Caco-2 (cell line): ENCODE data around the gene KCNIP2. TPM values are rescaled to one million over a fixed set of nuclear protein-coding genes. Genes with fewer than 3 reads are reported as not detected.

Experiments used
- BruUV-seq: library from RNA; stranded (reverse); fragments of 400-500 nt; replicated peaks from 2 replicates; lab custom pipeline; 2021; lab: Mats Ljungman, UMichigan
- CTCF ChIA-PET: fragments of 300-600 bp; sonication (Branson Sonifier 250); formaldehyde crosslinking; loops from one replicate; lab custom pipeline; 2022; ENCODE audit warnings: antibody characterized with exemption; lab: Charles Lee
- POLR2A ChIA-PET: fragments of 300-600 bp; sonication (Branson Sonifier 250); formaldehyde crosslinking; loops from one replicate; lab custom pipeline; 2022; ENCODE audit warnings: antibody characterized with exemption; lab: Charles Lee
- DNase-seq, 2 experiments: peaks; one replicate each; pipeline versions ENCODE4 v3.0.0 to v3.0.0-alpha.2; 2020 to 2022
- H3K27me3 ChIP-seq: replicated peaks from 2 replicates; pipeline ENCODE4 v1.6.0; 2011; ENCODE audit warnings: low read length; ENCODE audit not compliant: control insufficient read depth, insufficient read depth
- H3K36me3 ChIP-seq: 2 replicates; pipeline ENCODE4 v1.5.1; 2011; ENCODE audit warnings: low read length; ENCODE audit not compliant: control insufficient read depth, insufficient read depth
- H3K4me1 ChIP-seq: fragments of 250-450 bp; sonication (Bioruptor Pico); 2 replicates; pipeline ENCODE4 v1.5.1; 2020; ENCODE audit warnings: mild to moderate bottlenecking
- H3K4me3 ChIP-seq: 2 replicates; pipeline ENCODE4 v1.5.1; 2011; ENCODE audit warnings: low read depth, mild to moderate bottlenecking, control low read depth, low read length
- H3K9me3 ChIP-seq: fragments of 250-450 bp; sonication (Bioruptor Pico); 2 replicates; pipeline ENCODE4 v1.5.1; 2020; ENCODE audit warnings: mild to moderate bottlenecking, moderate library complexity
- H3K27ac Mint-ChIP-seq: one replicate; pipeline ENCODE4 v1.8.0; 2022; ENCODE audit warnings: mixed read lengths; ENCODE audit not compliant: unreplicated experiment
- H3K27me3 Mint-ChIP-seq: one replicate; pipeline ENCODE4 v1.8.0; 2022; ENCODE audit warnings: mixed read lengths; ENCODE audit not compliant: insufficient read depth, unreplicated experiment
- H3K36me3 Mint-ChIP-seq: one replicate; pipeline ENCODE4 v1.8.0; 2022; ENCODE audit warnings: mild to moderate bottlenecking, mixed read lengths; ENCODE audit not compliant: insufficient read depth, unreplicated experiment
- H3K4me1 Mint-ChIP-seq: one replicate; pipeline ENCODE4 v1.8.0; 2022; ENCODE audit warnings: low read depth, mixed read lengths; ENCODE audit not compliant: unreplicated experiment
- H3K4me3 Mint-ChIP-seq: one replicate; pipeline ENCODE4 v1.8.0; 2022; ENCODE audit warnings: mild to moderate bottlenecking, moderate library complexity, mixed read lengths; ENCODE audit not compliant: unreplicated experiment
- H3K9me3 Mint-ChIP-seq: one replicate; pipeline ENCODE4 v1.8.0; 2022; ENCODE audit warnings: mixed read lengths; ENCODE audit not compliant: unreplicated experiment
- CTCF ChIP-seq, 2 experiments: fragments of 200-600 bp in 1 of 2; IDR thresholded peaks; 1 replicate in 1 of 2; 2 replicates in 1 of 2; pipeline versions ENCODE4 v1.5.1 to v1.8.0; 2011 to 2022; ENCODE audit warnings: antibody characterized with exemption in 1 of 2, control low read depth in 1 of 2, inconsistent platforms in 1 of 2, low read depth in 1 of 2, low read length in 1 of 2, mild to moderate bottlenecking in 1 of 2, moderate library complexity in 1 of 2; ENCODE audit not compliant: insufficient read depth in 1 of 2, severe bottlenecking in 1 of 2, unreplicated experiment in 1 of 2
- intact Hi-C: fragments of 100-400 bp; cut with micrococcal nuclease; formaldehyde crosslinking; loops from one replicate; pipeline ENCODE4 v1.10.0; 2022; ENCODE audit not compliant: unreplicated experiment
- total RNA-seq: library from RNA; stranded (reverse); gene quantifications from 2 replicates; pipeline ENCODE4 v1.2.3, GENCODE V29; 2022

Gene KCNIP2
- total RNA-seq, 1 experiment from 2014 or later: 6.1 TPM

- no TSS peak for BruUV-seq
- no peaks in the 10 kb centered on the region for H3K9me3 ChIP-seq
- intact Hi-C loops: no loop called here
- no peak overlapping the region for H3K4me3 ChIP-seq
- H3K4me1 ChIP-seq: no peaks in the 10 kb centered on the region
- Mint-ChIP-seq H3K36me3 (peaks cover 18% of the 10 kb centered on the region), H3K27me3 (no peaks in the 10 kb centered on the region), H3K9me3 (no peaks in the 10 kb centered on the region), H3K4me3 (no peak overlapping the region), H3K27ac (no peak overlapping the region), H3K4me1 (no peaks in the 10 kb centered on the region)
- DNase-seq: peak in 1 of 2 experiments; percentile 31
- H3K36me3 ChIP-seq: no peaks in the 10 kb centered on the region
- TF ChIP-seq CTCF (IDR thresholded peaks at IDR 0.05; ENCODE audit: insufficient read depth in 1 of 2, low read depth in 1 of 2, low read length in 1 of 2, severe bottlenecking in 1 of 2, unreplicated experiment in 1 of 2): no peak
- no peaks in the 10 kb centered on the region for H3K27me3 ChIP-seq
- POLR2A ChIA-PET: interaction anchor here (0.6 kb wide), 1 partner anchor 19 kb away, joined by 3 read pairs; no protein-coding TSS in a partner anchor
- CTCF ChIA-PET: no interaction called here
Measured at GRCh38 chr10:101829561-101830315, 13.9 kb downstream of the KCNIP2 start.

- Mint-ChIP-seq H3K27ac (no peak overlapping the region), H3K36me3 (peaks cover 17% of the 10 kb centered on the region), H3K9me3 (no peaks in the 10 kb centered on the region), H3K4me3 (no peak overlapping the region), H3K4me1 (no peaks in the 10 kb centered on the region), H3K27me3 (no peaks in the 10 kb centered on the region)
- Histone ChIP-seq H3K4me3 (no peak overlapping the region), H3K36me3 (no peaks in the 10 kb centered on the region), H3K4me1 (no peaks in the 10 kb centered on the region), H3K9me3 (no peaks in the 10 kb centered on the region), H3K27me3 (no peaks in the 10 kb centered on the region)
- POLR2A ChIA-PET: interaction anchor here (0.6 kb wide), 1 partner anchor 20 kb away, joined by 3 read pairs; no protein-coding TSS in a partner anchor
- CTCF ChIA-PET: interaction anchor here (0.5 kb wide), 1 partner anchor 1669 kb away, joined by 3 read pairs; no protein-coding TSS in a partner anchor
- BruUV-seq: no TSS peak
- DNase-seq: peak in 1 of 2 experiments; percentile 31
- intact Hi-C loops: no loop called here
- TF ChIP-seq CTCF (IDR thresholded peaks at IDR 0.05; ENCODE audit: insufficient read depth in 1 of 2, low read depth in 1 of 2, low read length in 1 of 2, severe bottlenecking in 1 of 2, unreplicated experiment in 1 of 2): no peak
Measured at GRCh38 chr10:101828766-101829551, 14.6 kb downstream of the KCNIP2 start.

GRCh38 chr10:101827919-101828600 is 15.5 kb downstream of the KCNIP2 start:
- H3K27me3 ChIP-seq: no peaks in the 10 kb centered on the region
- ChIA-PET POLR2A (interaction anchor here (1.3 kb wide), 1 partner anchor 9 kb away, joined by 7 read pairs; the partner anchor contains the start of gene OGA), CTCF (no interaction called here)
- no peaks in the 10 kb centered on the region for H3K27me3 Mint-ChIP-seq
- intact Hi-C loops: no loop called here
- H3K36me3 Mint-ChIP-seq: peaks cover 11% of the 10 kb centered on the region
- H3K9me3 Mint-ChIP-seq: no peaks in the 10 kb centered on the region
- no peak for TF ChIP-seq CTCF (IDR thresholded peaks at IDR 0.05; ENCODE audit: insufficient read depth in 1 of 2, low read depth in 1 of 2, low read length in 1 of 2, severe bottlenecking in 1 of 2, unreplicated experiment in 1 of 2)
- H3K4me3 Mint-ChIP-seq: no peak overlapping the region
- no peaks in the 10 kb centered on the region for H3K4me1 Mint-ChIP-seq
- H3K27ac Mint-ChIP-seq: no peak overlapping the region
- no peak overlapping the region for H3K4me3 ChIP-seq
- no peaks in the 10 kb centered on the region for H3K36me3 ChIP-seq
- peak in 1 of 2 experiments; percentile 12 for DNase-seq
- no peaks in the 10 kb centered on the region for H3K9me3 ChIP-seq
- no TSS peak for BruUV-seq
- H3K4me1 ChIP-seq: no peaks in the 10 kb centered on the region
